GM12874 (cell line): ENCODE results near the gene CEMIP.

ENCODE experiments used
- CTCF ChIP-seq: IDR thresholded peaks from 2 replicates; pipeline ENCODE4 v1.5.1; 2011; ENCODE audit warnings: low read depth, mild to moderate bottlenecking, control low read depth, low read length, moderate library complexity; ENCODE audit not compliant: insufficient read depth

Gene CEMIP

GRCh38 chr15:80991421-80991820 is 212.3 kb downstream of the CEMIP start:
- TF ChIP-seq CTCF = no peak

GRCh38 chr15:80992006-80992405 is 212.8 kb downstream of the CEMIP start:
- no peak for TF ChIP-seq CTCF

GRCh38 chr15:80992441-80992840 is 213.3 kb downstream of the CEMIP start:
- TF ChIP-seq CTCF = no peak

- TF ChIP-seq CTCF = peak; percentile 57; the same call in 1 of the 2 replicates
Observed at GRCh38 chr15:80996247-80996646, 217.1 kb downstream of the CEMIP start.

- no peak for TF ChIP-seq CTCF
Observed at GRCh38 chr15:80997692-80998091, 218.5 kb downstream of the CEMIP start.

- no peak for TF ChIP-seq CTCF
Observed at GRCh38 chr15:80998251-80998650, 219.1 kb downstream of the CEMIP start.

- TF ChIP-seq CTCF = no peak
Observed at GRCh38 chr15:80999623-81000036, 220.5 kb downstream of the CEMIP start.
